GM12878 (cell line): ENCODE results near the gene UGT1A7. TPM values are rescaled to one million over a fixed set of nuclear protein-coding genes. Genes with fewer than 3 reads are reported as not detected.

Source experiments
- ATAC-seq: fragments of 200-7000 bp; cut with Tn5 transposase; 3 replicates; pipeline ENCODE4 v1.9.1; 2020; ENCODE audit warnings: mild to moderate bottlenecking, moderate library complexity
- BruUV-seq: library from RNA; stranded (reverse); fragments of 400-500 nt; replicated peaks from 2 replicates; lab custom pipeline; 2021; lab: Mats Ljungman, UMichigan
- CTCF ChIA-PET: fragments of 300-600 bp; sonication (Branson Sonifier 250); formaldehyde crosslinking; extraction: SDS; loops from one replicate; lab custom pipeline; 2021; ENCODE audit warnings: inconsistent platforms; lab: Yijun Ruan, JAX
- POLR2A ChIA-PET: fragments of 350-600 bp; formaldehyde crosslinking; extraction: SDS; loops from one replicate; lab custom pipeline; 2021; ENCODE audit warnings: inconsistent platforms; lab: Charles Lee
- RAD21 ChIA-PET: fragments of 300-600 bp; sonication (Branson Sonifier 250); formaldehyde crosslinking; loops from one replicate; lab custom pipeline; 2023; ENCODE audit warnings: antibody characterized with exemption; ENCODE audit not compliant: unreplicated experiment; lab: Charles Lee
- SMC1A ChIA-PET: fragments of 300-600 bp; sonication (Branson Sonifier 250); formaldehyde crosslinking; loops from one replicate; lab custom pipeline; 2023; ENCODE audit not compliant: unreplicated experiment, uncharacterized antibody; lab: Charles Lee
- DNase-seq: peaks from one replicate; pipeline ENCODE4 v3.0.0-alpha.2; 2011; ENCODE audit warnings: low read depth, low spot score
- FAIRE-seq: peaks from 3 replicates; lab custom pipeline; 2011; peaks lifted over from hg19 to GRCh38; lab: Jason Lieb, UNC
- H2AFZ ChIP-seq: 2 replicates; pipeline ENCODE4 v1.6.0; 2011; ENCODE audit warnings: low read depth, low read length, control low read depth; ENCODE audit not compliant: control insufficient read depth
- H3K27ac ChIP-seq: 2 replicates; pipeline ENCODE4 v1.5.1; 2011; ENCODE audit warnings: control low read depth; ENCODE audit not compliant: control insufficient read depth, insufficient read depth
- H3K27me3 ChIP-seq, 2 experiments: replicated peaks in 1 of 2; 2 replicates each; pipeline versions ENCODE4 v1.6.0 to v1.6.1; 2011; ENCODE audit warnings: low read length in 1 of 2; ENCODE audit not compliant: control insufficient read depth in 2 of 2, insufficient read depth in 2 of 2
- H3K36me3 ChIP-seq, 2 experiments: 2 replicates each; pipeline ENCODE4 v1.5.1; 2011; ENCODE audit warnings: low read length in 1 of 2; ENCODE audit not compliant: control insufficient read depth in 2 of 2, insufficient read depth in 2 of 2
- H3K4me1 ChIP-seq: 2 replicates; pipeline ENCODE4 v1.6.1; 2011; ENCODE audit warnings: mild to moderate bottlenecking, low read length, moderate library complexity, mixed read lengths; ENCODE audit not compliant: control insufficient read depth, insufficient read depth
- H3K4me2 ChIP-seq: 2 replicates; pipeline ENCODE4 v1.6.0; 2011; ENCODE audit warnings: control low read depth; ENCODE audit not compliant: control insufficient read depth, insufficient read depth
- H3K4me3 ChIP-seq: fragments of 200-600 bp; sonication (generic); 2 replicates; pipeline ENCODE4 v1.5.1; 2016
- H3K79me2 ChIP-seq: 2 replicates; pipeline ENCODE4 v1.6.0; 2011; ENCODE audit warnings: low read length; ENCODE audit not compliant: control insufficient read depth, insufficient read depth
- H3K9ac ChIP-seq: 2 replicates; pipeline ENCODE4 v1.8.0; 2011; ENCODE audit warnings: low read length, control low read depth, mixed read lengths; ENCODE audit not compliant: control insufficient read depth, insufficient read depth
- H3K9me3 ChIP-seq: replicated peaks from 3 replicates; pipeline ENCODE4 v1.5.1; 2011; ENCODE audit warnings: mild to moderate bottlenecking, low read length; ENCODE audit not compliant: control insufficient read depth, insufficient read depth
- H4K20me1 ChIP-seq: 2 replicates; pipeline ENCODE4 v1.6.0; 2011; ENCODE audit not compliant: control insufficient read depth, insufficient read depth
- BCL11A ChIP-seq: IDR thresholded peaks from 2 replicates; pipeline ENCODE4 v1.6.1; 2011; ENCODE audit warnings: low read depth, low read length
- BRCA1 ChIP-seq: IDR thresholded peaks from 2 replicates; pipeline ENCODE4 v1.6.1; 2011; ENCODE audit warnings: low read depth, low read length, improper control_type of control experiment
- CREB1 ChIP-seq: IDR thresholded peaks from 2 replicates; pipeline ENCODE4 v1.6.1; 2012; ENCODE audit warnings: low read depth, mild to moderate bottlenecking, inconsistent platforms
- EED ChIP-seq: sonication (generic); IDR thresholded peaks from 2 replicates; pipeline ENCODE4 v1.6.1; 2016; ENCODE audit warnings: antibody characterized with exemption, low read depth
- NBN ChIP-seq: fragments of 450-650 bp; IDR thresholded peaks from 2 replicates; pipeline ENCODE4 v1.6.1; 2016
- POLR2AphosphoS5 ChIP-seq: IDR thresholded peaks from 2 replicates; pipeline ENCODE4 v1.6.1; 2011; ENCODE audit warnings: mild to moderate bottlenecking, low read length, inconsistent platforms
- SMARCA5 ChIP-seq: fragments of 450-650 bp; IDR thresholded peaks from 2 replicates; pipeline ENCODE4 v1.6.1; 2017; ENCODE audit warnings: mild to moderate bottlenecking
- SPI1 ChIP-seq: IDR thresholded peaks from 2 replicates; pipeline ENCODE4 v1.6.1; 2011; ENCODE audit warnings: low read depth, mild to moderate bottlenecking, low read length, moderate library complexity, borderline replicate concordance; ENCODE audit not compliant: insufficient read depth
- TBL1XR1 ChIP-seq: IDR thresholded peaks from 2 replicates; pipeline ENCODE4 v1.6.1; 2012; ENCODE audit warnings: low read depth, low read length, improper control_type of control experiment
- ZNF217 ChIP-seq: fragments of 450-650 bp; IDR thresholded peaks from 2 replicates; pipeline ENCODE4 v1.6.1; 2017; ENCODE audit warnings: antibody characterized with exemption, mild to moderate bottlenecking
- WGBS: methylation state at CpG from one replicate; pipeline ENCODE4 v1.1.6; 2016; ENCODE audit warnings: low lambda C conversion rate; ENCODE audit not compliant: insufficient replicate concordance, insufficient coverage; ENCODE audit errors: missing lambda C conversion rate; 5-methylcytosine and 5-hydroxymethylcytosine counted together
- in situ Hi-C: fragments of 300-500 bp; cut with MboI; formaldehyde crosslinking; loops from 9 replicates; pipeline ENCODE4 v1.14.3; 2018; ENCODE audit warnings: mixed read lengths
- intact Hi-C: fragments of 100-400 bp; cut with micrococcal nuclease; formaldehyde crosslinking; loops from one replicate; pipeline ENCODE4 v1.14.2; 2022; ENCODE audit not compliant: unreplicated experiment
- polyA plus RNA-seq, 11 experiments: library from polyadenylated mRNA; depleted of rRNA in 4 of 11; unstranded in 6 of 11; stranded (reverse) in 5 of 11; fragments of >200 nt; fragmentation: Nextera tagmentation in 4 of 11; fragmentation: Illumina TruSeq in 1 of 11; extraction: Ambion mirVana in 4 of 11; extraction: Trizol in 1 of 11; gene quantifications; 1 replicate in 1 of 11; 2 replicates in 10 of 11; pipeline versions ENCODE4 v1.2.1 to v1.2.3, GENCODE V29; 2011 to 2016; ENCODE audit warnings: inconsistent platforms in 2 of 11, missing spikeins in 2 of 11, low read depth in 1 of 11
- total RNA-seq, 4 experiments: library from RNA; depleted of rRNA in 3 of 4; stranded (reverse); fragments of >200 nt in 3 of 4; fragmentation: Illumina TruSeq in 1 of 4; extraction: Trizol in 1 of 4; gene quantifications; 2 replicates each; pipeline versions ENCODE4 v1.2.1 to v1.2.3, GENCODE V29; 2013 to 2021
- TF ChIP-seq, protein P1 (sequence below): fragments of 150-350 bp; IDR thresholded peaks from 2 replicates; pipeline ENCODE4 v1.6.1; 2014; ENCODE audit warnings: mild to moderate bottlenecking, low read depth, low read length
- TF ChIP-seq, protein P2 (sequence below): fragments of 450-650 bp; IDR thresholded peaks from 2 replicates; pipeline ENCODE4 v1.6.1; 2016; ENCODE audit warnings: mild to moderate bottlenecking
- TF ChIP-seq, protein P3 (sequence below): fragments of 450-650 bp; IDR thresholded peaks from 2 replicates; pipeline ENCODE4 v1.6.1; 2018; ENCODE audit warnings: mild to moderate bottlenecking, low read depth, moderate library complexity; ENCODE audit not compliant: partially characterized antibody

Gene UGT1A7
- total and polyA plus RNA-seq, 10 of the 15 experiments (the other 5 are each of a cell fraction or from before 2014, with no cell fraction given), result not detected

DNA sequence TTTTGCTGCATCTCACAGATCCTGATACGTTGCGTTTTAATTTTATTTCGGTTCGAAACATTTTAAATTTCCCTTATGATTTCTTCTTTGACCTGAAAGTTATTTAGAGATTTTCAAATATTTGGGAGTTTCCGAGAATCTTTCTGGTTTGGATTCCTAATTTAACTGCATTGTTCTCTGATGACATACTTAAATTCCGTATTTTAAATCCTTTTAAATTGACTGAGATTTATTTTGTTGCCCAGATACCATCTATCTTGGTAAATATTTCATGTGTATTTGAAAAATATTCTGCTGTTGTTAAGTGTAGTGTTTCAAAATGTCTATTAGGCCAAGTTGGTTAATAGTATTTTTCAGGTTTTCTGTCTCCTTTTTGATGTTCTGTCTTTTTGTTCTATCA, 134.2 kb downstream of the UGT1A7 start:
- ChIA-PET CTCF (no interaction called here), SMC1A (no interaction called here), RAD21 (no interaction called here), POLR2A (no interaction called here)
- no peaks in the 10 kb centered on the region; a peak in 3 of 4 replicates for H3K27me3 ChIP-seq
- H3K4me3 ChIP-seq, result no peak overlapping the region
- no TSS peak for BruUV-seq
- no peak overlapping the region for H3K4me2 ChIP-seq
- no peaks in the 10 kb centered on the region for H3K36me3 ChIP-seq
- no peaks in the 10 kb centered on the region for H3K79me2 ChIP-seq
- no peaks in the 10 kb centered on the region for H3K9me3 ChIP-seq
- intact Hi-C loops, result no loop called here
- in situ Hi-C loops, result no loop called here
- H3K27ac ChIP-seq, result no peak overlapping the region
- no peak for DNase-seq
- H3K9ac ChIP-seq, result no peak overlapping the region
- ATAC-seq, result no peak
- H4K20me1 ChIP-seq, result no peaks in the 10 kb centered on the region
- FAIRE-seq, result no peak
- WGBS, result 46% methylated on average over 6 of the region's 6 CpGs
- TF ChIP-seq BCL11A, result no peak
- TF ChIP-seq SMARCA5, result no peak
- H3K4me1 ChIP-seq, result no peaks in the 10 kb centered on the region
- no peak overlapping the region for H2AFZ ChIP-seq

DNA sequence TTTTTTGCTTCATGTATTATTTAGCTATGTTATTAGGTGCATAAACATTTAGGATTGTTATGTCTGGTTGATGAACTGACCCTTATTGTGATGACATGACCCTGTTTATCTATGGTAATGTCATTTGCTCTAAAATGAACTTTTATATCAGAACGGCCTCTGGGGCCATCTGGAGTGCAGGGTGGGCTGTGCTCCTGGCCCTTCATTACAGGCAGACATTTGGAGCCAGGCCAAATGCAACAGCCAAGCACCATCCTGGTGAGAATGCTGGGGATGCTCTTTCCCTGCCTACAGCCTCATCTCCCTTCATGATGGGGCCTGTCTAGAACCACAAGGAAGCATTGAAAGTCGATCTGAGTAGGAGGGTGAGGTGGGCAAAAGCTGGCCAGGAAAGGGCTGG, 134.6 kb downstream of the UGT1A7 start:
- ChIA-PET CTCF (no interaction called here), RAD21 (no interaction called here), POLR2A (interaction anchor here (0.6 kb wide), 1 partner anchor 124 kb away, joined by 4 read pairs; no protein-coding TSS in a partner anchor), SMC1A (no interaction called here)
- H3K4me2 ChIP-seq, result no peak overlapping the region
- no TSS peak for BruUV-seq
- no peaks in the 10 kb centered on the region for H3K9me3 ChIP-seq
- ATAC-seq, result no peak
- no peak overlapping the region for H3K27ac ChIP-seq
- no peak for DNase-seq
- H4K20me1 ChIP-seq, result no peaks in the 10 kb centered on the region
- no peak overlapping the region for H2AFZ ChIP-seq
- intact Hi-C loops, result no loop called here
- no peaks in the 10 kb centered on the region for H3K4me1 ChIP-seq
- in situ Hi-C loops, result no loop called here
- FAIRE-seq, result no peak
- H3K4me3 ChIP-seq, result no peak overlapping the region
- 0% methylated on average over 2 of the region's 2 CpGs for WGBS
- no peaks in the 10 kb centered on the region for H3K36me3 ChIP-seq
- no peak overlapping the region for H3K9ac ChIP-seq
- no peaks in the 10 kb centered on the region for H3K79me2 ChIP-seq
- no peaks in the 10 kb centered on the region; a peak in 3 of 4 replicates for H3K27me3 ChIP-seq
- TF ChIP-seq NBN (no peak), BRCA1 (no peak), ZNF217 (no peak), CREB1 (no peak), POLR2AphosphoS5 (no peak), TBL1XR1 (no peak), SPI1 (no peak), EED (no peak)
- TF ChIP-seq, protein P1, sequence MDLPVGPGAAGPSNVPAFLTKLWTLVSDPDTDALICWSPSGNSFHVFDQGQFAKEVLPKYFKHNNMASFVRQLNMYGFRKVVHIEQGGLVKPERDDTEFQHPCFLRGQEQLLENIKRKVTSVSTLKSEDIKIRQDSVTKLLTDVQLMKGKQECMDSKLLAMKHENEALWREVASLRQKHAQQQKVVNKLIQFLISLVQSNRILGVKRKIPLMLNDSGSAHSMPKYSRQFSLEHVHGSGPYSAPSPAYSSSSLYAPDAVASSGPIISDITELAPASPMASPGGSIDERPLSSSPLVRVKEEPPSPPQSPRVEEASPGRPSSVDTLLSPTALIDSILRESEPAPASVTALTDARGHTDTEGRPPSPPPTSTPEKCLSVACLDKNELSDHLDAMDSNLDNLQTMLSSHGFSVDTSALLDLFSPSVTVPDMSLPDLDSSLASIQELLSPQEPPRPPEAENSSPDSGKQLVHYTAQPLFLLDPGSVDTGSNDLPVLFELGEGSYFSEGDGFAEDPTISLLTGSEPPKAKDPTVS, result no peak
- TF ChIP-seq, protein P2, sequence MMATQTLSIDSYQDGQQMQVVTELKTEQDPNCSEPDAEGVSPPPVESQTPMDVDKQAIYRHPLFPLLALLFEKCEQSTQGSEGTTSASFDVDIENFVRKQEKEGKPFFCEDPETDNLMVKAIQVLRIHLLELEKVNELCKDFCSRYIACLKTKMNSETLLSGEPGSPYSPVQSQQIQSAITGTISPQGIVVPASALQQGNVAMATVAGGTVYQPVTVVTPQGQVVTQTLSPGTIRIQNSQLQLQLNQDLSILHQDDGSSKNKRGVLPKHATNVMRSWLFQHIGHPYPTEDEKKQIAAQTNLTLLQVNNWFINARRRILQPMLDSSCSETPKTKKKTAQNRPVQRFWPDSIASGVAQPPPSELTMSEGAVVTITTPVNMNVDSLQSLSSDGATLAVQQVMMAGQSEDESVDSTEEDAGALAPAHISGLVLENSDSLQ, result no peak
- TF ChIP-seq, protein P3, sequence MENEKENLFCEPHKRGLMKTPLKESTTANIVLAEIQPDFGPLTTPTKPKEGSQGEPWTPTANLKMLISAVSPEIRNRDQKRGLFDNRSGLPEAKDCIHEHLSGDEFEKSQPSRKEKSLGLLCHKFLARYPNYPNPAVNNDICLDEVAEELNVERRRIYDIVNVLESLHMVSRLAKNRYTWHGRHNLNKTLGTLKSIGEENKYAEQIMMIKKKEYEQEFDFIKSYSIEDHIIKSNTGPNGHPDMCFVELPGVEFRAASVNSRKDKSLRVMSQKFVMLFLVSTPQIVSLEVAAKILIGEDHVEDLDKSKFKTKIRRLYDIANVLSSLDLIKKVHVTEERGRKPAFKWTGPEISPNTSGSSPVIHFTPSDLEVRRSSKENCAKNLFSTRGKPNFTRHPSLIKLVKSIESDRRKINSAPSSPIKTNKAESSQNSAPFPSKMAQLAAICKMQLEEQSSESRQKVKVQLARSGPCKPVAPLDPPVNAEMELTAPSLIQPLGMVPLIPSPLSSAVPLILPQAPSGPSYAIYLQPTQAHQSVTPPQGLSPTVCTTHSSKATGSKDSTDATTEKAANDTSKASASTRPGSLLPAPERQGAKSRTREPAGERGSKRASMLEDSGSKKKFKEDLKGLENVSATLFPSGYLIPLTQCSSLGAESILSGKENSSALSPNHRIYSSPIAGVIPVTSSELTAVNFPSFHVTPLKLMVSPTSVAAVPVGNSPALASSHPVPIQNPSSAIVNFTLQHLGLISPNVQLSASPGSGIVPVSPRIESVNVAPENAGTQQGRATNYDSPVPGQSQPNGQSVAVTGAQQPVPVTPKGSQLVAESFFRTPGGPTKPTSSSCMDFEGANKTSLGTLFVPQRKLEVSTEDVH, result no peak
